ENCODE measurements around the gene GPATCH2L.

Gene GPATCH2L

DNA sequence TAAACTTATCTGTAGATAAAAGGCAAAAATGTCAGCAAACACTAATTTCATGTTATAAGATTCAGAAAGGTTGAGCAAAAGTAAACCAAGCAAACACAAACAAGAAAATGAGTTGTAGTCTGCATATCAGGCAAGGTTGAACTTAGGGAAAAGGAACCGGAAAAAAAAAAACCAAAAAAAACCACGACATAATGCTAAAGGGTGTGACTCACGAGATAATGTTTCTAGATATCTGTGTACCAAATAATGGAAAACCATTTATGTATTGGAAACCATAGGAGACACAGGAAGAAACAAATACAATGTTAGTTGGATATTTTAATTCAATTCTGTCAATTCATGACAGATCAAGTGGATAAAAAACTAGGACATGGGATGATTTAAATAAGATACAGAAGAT lies 60.5 kb downstream of the GPATCH2L start (continued):
- TF ChIP-seq, protein P1, sequence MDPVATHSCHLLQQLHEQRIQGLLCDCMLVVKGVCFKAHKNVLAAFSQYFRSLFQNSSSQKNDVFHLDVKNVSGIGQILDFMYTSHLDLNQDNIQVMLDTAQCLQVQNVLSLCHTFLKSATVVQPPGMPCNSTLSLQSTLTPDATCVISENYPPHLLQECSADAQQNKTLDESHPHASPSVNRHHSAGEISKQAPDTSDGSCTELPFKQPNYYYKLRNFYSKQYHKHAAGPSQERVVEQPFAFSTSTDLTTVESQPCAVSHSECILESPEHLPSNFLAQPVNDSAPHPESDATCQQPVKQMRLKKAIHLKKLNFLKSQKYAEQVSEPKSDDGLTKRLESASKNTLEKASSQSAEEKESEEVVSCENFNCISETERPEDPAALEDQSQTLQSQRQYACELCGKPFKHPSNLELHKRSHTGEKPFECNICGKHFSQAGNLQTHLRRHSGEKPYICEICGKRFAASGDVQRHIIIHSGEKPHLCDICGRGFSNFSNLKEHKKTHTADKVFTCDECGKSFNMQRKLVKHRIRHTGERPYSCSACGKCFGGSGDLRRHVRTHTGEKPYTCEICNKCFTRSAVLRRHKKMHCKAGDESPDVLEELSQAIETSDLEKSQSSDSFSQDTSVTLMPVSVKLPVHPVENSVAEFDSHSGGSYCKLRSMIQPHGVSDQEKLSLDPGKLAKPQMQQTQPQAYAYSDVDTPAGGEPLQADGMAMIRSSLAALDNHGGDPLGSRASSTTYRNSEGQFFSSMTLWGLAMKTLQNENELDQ (tag by site-specific recombination; IDR thresholded peaks at IDR 0.05; ENCODE audit: low read depth), result no peak
- TF ChIP-seq ZNF571 (tag by site-specific recombination; IDR thresholded peaks at IDR 0.05) (no peak), ZNF776 (tag by site-specific recombination; IDR thresholded peaks at IDR 0.05; ENCODE audit: borderline replicate concordance) (no peak)

DNA sequence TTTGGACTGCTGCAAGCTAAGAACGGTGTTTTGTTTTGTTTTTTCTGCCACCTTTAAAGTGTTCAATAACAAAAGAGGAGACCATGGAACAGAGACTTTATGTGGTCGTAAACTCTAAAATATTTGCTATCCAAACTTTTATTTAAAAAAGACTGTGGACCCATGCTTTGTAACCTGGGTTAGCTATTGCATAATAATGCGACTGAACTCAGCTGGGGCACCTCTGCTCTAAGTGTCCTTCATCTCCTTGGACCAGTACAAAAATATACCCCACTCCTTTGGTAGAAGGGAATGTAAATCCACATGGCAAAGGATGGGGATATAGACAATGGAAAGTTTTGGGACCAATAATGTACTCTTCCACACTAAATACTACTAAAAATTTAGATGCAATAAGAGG lies 65.5 kb downstream of the GPATCH2L start:
- POLR2A ChIA-PET, result no interaction called here

DNA sequence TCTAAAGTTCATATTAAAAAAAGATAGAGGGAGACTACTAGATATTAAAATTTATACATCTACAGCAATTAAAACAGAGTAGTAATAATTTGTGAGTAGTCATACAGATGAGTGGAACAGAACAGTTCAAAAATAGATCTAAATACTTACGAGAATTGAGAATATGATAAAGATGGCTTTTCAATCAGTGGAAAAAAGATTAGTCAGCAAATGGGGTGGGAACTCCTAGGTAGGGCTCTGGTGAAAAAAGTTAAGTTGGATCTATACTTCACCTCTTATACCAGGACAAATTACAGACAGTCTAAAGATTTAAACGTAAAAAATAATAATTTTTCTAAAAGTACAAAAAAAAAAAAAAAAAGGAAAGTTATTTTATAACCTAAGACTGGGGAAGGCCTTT lies 66.9 kb downstream of the GPATCH2L start:
- no peak overlapping the region for H3K4me3 ChIP-seq (ENCODE audit: low read depth, low read length)
- no peak overlapping the region for H3K27ac ChIP-seq (ENCODE audit: extremely low read depth, low read depth, low read length)
- H3K9me3 ChIP-seq (ENCODE audit: control insufficient read depth, insufficient read depth, low read depth, low read length), result no peaks in the 10 kb centered on the region
- H3K36me3 ChIP-seq (ENCODE audit: control insufficient read depth in 2 of 2, insufficient read depth in 1 of 2, low read length in 2 of 2), result no peaks in the 10 kb centered on the region; a peak in 1 of 3 replicates
- H3K4me1 ChIP-seq (ENCODE audit: control insufficient read depth, insufficient read depth, low read length), result no peaks in the 10 kb centered on the region
- CTCF ChIA-PET, result no interaction called here
- POLR2A ChIA-PET, result no interaction called here
- TF ChIP-seq SCRT1 (tag by site-specific recombination; IDR thresholded peaks at IDR 0.05; ENCODE audit: borderline replicate concordance) (no peak), ZNF423 (tag by site-specific recombination; IDR thresholded peaks at IDR 0.05) (no peak), ZNF777 (tag by site-specific recombination; IDR thresholded peaks at IDR 0.05; ENCODE audit: borderline replicate concordance) (no peak), GLIS2 (tag by site-specific recombination; IDR thresholded peaks at IDR 0.05) (no peak), ZNF155 (tag by site-specific recombination; IDR thresholded peaks at IDR 0.05) (no peak), ZNF501 (tag by site-specific recombination; IDR thresholded peaks at IDR 0.05) (no peak), ZNF16 (tag by site-specific recombination; IDR thresholded peaks at IDR 0.05; ENCODE audit: low read depth) (no peak), ZNF169 (tag by site-specific recombination; IDR thresholded peaks at IDR 0.05) (no peak)
- TF ChIP-seq, protein P1 (tag by site-specific recombination; IDR thresholded peaks at IDR 0.05; ENCODE audit: low read depth), result no peak
- TF ChIP-seq, protein P2, sequence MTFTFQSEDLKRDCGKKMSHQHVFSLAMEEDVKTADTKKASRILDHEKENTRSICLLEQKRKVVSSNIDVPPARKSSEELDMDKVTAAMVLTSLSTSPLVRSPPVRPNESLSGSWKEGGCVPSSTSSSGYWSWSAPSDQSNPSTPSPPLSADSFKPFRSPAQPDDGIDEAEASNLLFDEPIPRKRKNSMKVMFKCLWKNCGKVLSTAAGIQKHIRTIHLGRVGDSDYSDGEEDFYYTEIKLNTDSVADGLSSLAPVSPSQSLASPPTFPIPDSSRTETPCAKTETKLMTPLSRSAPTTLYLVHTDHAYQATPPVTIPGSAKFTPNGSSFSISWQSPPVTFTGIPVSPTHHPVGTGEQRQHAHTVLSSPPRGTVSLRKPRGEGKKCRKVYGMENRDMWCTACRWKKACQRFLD (tag by site-specific recombination; IDR thresholded peaks at IDR 0.05), result no peak

More for the DNA sequence above, 65.5 kb downstream of the GPATCH2L start:
- Histone ChIP-seq H3K36me3 (ENCODE audit: control insufficient read depth in 2 of 2, insufficient read depth in 1 of 2, low read length in 2 of 2) (no peaks in the 10 kb centered on the region; a peak in 1 of 3 replicates), H3K27ac (ENCODE audit: extremely low read depth, low read depth, low read length) (no peak overlapping the region), H3K4me1 (ENCODE audit: control insufficient read depth, insufficient read depth, low read length) (no peaks in the 10 kb centered on the region), H3K4me3 (ENCODE audit: low read depth, low read length) (no peak overlapping the region), H3K9me3 (ENCODE audit: control insufficient read depth, insufficient read depth, low read depth, low read length) (no peaks in the 10 kb centered on the region)
- TF ChIP-seq ZNF658 (tag by site-specific recombination; IDR thresholded peaks at IDR 0.05) (no peak), ZNF157 (tag by site-specific recombination; IDR thresholded peaks at IDR 0.05) (no peak)
- CTCF ChIA-PET, result interaction anchor here (1.2 kb wide), 1 partner anchor 328 kb away, joined by 3 read pairs; no protein-coding TSS in a partner anchor

DNA sequence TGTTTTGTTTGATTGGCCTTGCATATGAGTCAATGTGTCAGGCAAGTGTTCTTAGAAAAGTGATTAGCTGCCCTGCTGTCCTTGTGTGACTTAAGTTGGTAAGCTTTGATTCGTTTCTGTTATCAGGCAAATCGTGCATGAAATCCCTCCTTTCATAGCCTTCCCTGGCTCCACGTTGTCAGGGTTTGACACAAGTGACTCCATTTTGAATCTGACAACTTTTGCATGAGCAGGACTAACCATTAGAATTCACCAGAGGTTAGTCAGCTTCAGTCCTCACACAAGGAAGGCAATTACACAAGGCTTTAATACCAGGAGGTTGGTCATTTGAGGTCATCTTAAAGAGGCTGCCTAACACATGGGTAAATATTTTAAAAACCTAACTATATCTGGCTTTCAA lies 68.2 kb downstream of the GPATCH2L start:
- Histone ChIP-seq H3K4me3 (ENCODE audit: low read depth, low read length) (no peak overlapping the region), H3K27ac (ENCODE audit: extremely low read depth, low read depth, low read length) (no peak overlapping the region), H3K9me3 (ENCODE audit: control insufficient read depth, insufficient read depth, low read depth, low read length) (no peaks in the 10 kb centered on the region), H3K4me1 (ENCODE audit: control insufficient read depth, insufficient read depth, low read length) (no peaks in the 10 kb centered on the region), H3K36me3 (ENCODE audit: control insufficient read depth in 2 of 2, insufficient read depth in 1 of 2, low read length in 2 of 2) (no peaks in the 10 kb centered on the region; a peak in 1 of 3 replicates)
- CTCF ChIA-PET, result no interaction called here
- POLR2A ChIA-PET, result no interaction called here
- TF ChIP-seq, protein P3, sequence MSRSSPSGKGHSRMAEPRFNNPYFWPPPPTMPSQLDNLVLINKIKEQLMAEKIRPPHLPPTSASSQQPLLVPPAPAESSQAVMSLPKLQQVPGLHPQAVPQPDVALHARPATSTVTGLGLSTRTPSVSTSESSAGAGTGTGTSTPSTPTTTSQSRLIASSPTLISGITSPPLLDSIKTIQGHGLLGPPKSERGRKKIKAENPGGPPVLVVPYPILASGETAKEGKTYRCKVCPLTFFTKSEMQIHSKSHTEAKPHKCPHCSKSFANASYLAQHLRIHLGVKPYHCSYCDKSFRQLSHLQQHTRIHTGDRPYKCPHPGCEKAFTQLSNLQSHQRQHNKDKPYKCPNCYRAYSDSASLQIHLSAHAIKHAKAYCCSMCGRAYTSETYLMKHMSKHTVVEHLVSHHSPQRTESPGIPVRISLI (tag by site-specific recombination; IDR thresholded peaks at IDR 0.05), result no peak
- no peak for TF ChIP-seq ZNF426 (tag by site-specific recombination; IDR thresholded peaks at IDR 0.05)
- TF ChIP-seq, protein P4, sequence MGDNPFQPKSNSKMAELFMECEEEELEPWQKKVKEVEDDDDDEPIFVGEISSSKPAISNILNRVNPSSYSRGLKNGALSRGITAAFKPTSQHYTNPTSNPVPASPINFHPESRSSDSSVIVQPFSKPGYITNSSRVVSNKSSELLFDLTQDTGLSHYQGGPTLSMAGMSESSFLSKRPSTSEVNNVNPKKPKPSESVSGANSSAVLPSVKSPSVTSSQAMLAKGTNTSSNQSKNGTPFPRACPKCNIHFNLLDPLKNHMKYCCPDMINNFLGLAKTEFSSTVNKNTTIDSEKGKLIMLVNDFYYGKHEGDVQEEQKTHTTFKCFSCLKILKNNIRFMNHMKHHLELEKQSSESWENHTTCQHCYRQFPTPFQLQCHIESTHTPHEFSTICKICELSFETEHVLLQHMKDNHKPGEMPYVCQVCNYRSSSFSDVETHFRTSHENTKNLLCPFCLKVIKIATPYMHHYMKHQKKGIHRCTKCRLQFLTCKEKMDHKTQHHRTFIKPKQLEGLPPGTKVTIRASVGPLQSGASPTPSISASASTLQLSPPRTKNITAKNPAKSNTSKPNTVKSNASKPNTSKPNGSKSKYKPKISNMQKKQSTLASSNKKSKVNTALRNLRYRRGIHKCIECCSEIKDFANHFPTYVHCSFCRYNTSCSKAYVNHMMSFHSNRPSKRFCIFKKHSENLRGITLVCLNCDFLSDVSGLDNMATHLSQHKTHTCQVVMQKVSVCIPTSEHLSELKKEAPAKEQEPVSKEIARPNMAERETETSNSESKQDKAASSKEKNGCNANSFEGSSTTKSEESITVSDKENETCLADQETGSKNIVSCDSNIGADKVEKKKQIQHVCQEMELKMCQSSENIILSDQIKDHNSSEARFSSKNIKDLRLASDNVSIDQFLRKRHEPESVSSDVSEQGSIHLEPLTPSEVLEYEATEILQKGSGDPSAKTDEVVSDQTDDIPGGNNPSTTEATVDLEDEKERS (tag by site-specific recombination; IDR thresholded peaks at IDR 0.05), result no peak
- no peak for TF ChIP-seq ZBTB20 (tag by site-specific recombination; IDR thresholded peaks at IDR 0.05)
